Endothelial cell of umbilical vein (primary cell): ENCODE data around the gene DNAH10. TPM values are rescaled to one million over a fixed set of nuclear protein-coding genes. Genes with fewer than 3 reads are reported as not detected.

ENCODE experiments used
- BruUV-seq: library from RNA; stranded (reverse); fragments of 400-500 nt; replicated peaks from 2 replicates; lab custom pipeline; 2021; lab: Mats Ljungman, UMichigan
- CTCF ChIA-PET: fragments of 300-600, 350-600 bp; sonication (Branson Sonifier 250); formaldehyde crosslinking; loops from one replicate; lab custom pipeline; 2021; ENCODE audit warnings: antibody characterized with exemption, inconsistent platforms; lab: Charles Lee
- POLR2A ChIA-PET: fragments of 300-600, 350-600 bp; sonication (Branson Sonifier 250); formaldehyde crosslinking; loops from one replicate; lab custom pipeline; 2021; ENCODE audit warnings: antibody characterized with exemption, inconsistent platforms; lab: Charles Lee
- DNase-seq: peaks from one replicate; pipeline ENCODE4 v3.0.0-alpha.2; 2011; ENCODE audit warnings: low read depth, low spot score
- FAIRE-seq: peaks from 2 replicates; lab custom pipeline; 2011; peaks lifted over from hg19 to GRCh38; lab: Jason Lieb, UNC
- H2AFZ ChIP-seq: 2 replicates; pipeline ENCODE4 v1.6.0; 2012; ENCODE audit warnings: low read depth, low read length, control low read depth, inconsistent platforms
- H3K27ac ChIP-seq: 2 replicates; pipeline ENCODE4 v1.5.1; 2011; ENCODE audit warnings: low read depth, mild to moderate bottlenecking, control low read depth, low read length, moderate library complexity; ENCODE audit not compliant: insufficient read depth
- H3K27me3 ChIP-seq, 2 experiments: 2 replicates each; pipeline versions ENCODE4 v1.6.0 to v1.6.1; 2011; ENCODE audit warnings: low read length in 2 of 2, mixed read lengths in 1 of 2; ENCODE audit not compliant: control insufficient read depth in 2 of 2, insufficient read depth in 2 of 2
- H3K36me3 ChIP-seq, 2 experiments: 2 replicates in 1 of 2; 3 replicates in 1 of 2; pipeline ENCODE4 v1.5.1; 2011; ENCODE audit warnings: low read length in 2 of 2, mild to moderate bottlenecking in 1 of 2, moderate library complexity in 1 of 2; ENCODE audit not compliant: control insufficient read depth in 2 of 2, insufficient read depth in 2 of 2; ENCODE audit errors: extremely low read depth in 1 of 2
- H3K4me1 ChIP-seq: 3 replicates; pipeline ENCODE4 v1.5.1; 2011; ENCODE audit warnings: mild to moderate bottlenecking, low read length; ENCODE audit not compliant: control insufficient read depth, insufficient read depth; ENCODE audit errors: extremely low read depth
- H3K4me2 ChIP-seq: 2 replicates; pipeline ENCODE4 v1.6.1; 2011; ENCODE audit warnings: low read length, control low read depth, mixed read lengths; ENCODE audit not compliant: insufficient read depth
- H3K4me3 ChIP-seq, 3 experiments: fragments of 200-600 bp in 1 of 3; sonication (generic), shearing (Covaris generic) in 1 of 3; replicated peaks in 1 of 3; 2 replicates each; pipeline ENCODE4 v1.5.1; 2011 to 2016; ENCODE audit warnings: control low read depth in 3 of 3, low read length in 3 of 3, mild to moderate bottlenecking in 2 of 3, inconsistent platforms in 1 of 3, low read depth in 1 of 3, moderate library complexity in 1 of 3; ENCODE audit not compliant: insufficient read depth in 1 of 3
- H3K79me2 ChIP-seq: 2 replicates; pipeline ENCODE4 v1.6.0; 2012; ENCODE audit warnings: low read length, inconsistent platforms; ENCODE audit not compliant: control insufficient read depth, insufficient read depth
- H3K9ac ChIP-seq: replicated peaks from 2 replicates; pipeline ENCODE3; 2011; ENCODE audit warnings: low read length, control low read depth; ENCODE audit not compliant: insufficient read depth; ENCODE audit errors: extremely low read depth
- H3K9me1 ChIP-seq: replicated peaks from 3 replicates; pipeline ENCODE4 v1.6.0; 2011; ENCODE audit warnings: mild to moderate bottlenecking, low read length; ENCODE audit not compliant: control insufficient read depth, insufficient read depth; ENCODE audit errors: extremely low read depth
- H3K9me3 ChIP-seq: replicated peaks from 2 replicates; pipeline ENCODE4 v1.5.1; 2012; ENCODE audit warnings: low read length, inconsistent platforms; ENCODE audit not compliant: control insufficient read depth, insufficient read depth
- H4K20me1 ChIP-seq: replicated peaks from 2 replicates; pipeline ENCODE3; 2011; ENCODE audit warnings: mild to moderate bottlenecking, low read length; ENCODE audit not compliant: control insufficient read depth, insufficient read depth; ENCODE audit errors: extremely low read depth
- CTCF ChIP-seq, 2 donors: IDR thresholded peaks; 1 replicate in 1 of 2; 2 replicates in 1 of 2; pipeline ENCODE4 v1.5.1; 2011; ENCODE audit warnings: low read length in 2 of 2, mild to moderate bottlenecking in 2 of 2, moderate library complexity in 2 of 2, control low read depth in 1 of 2, inconsistent platforms in 1 of 2, low read depth in 1 of 2; ENCODE audit not compliant: insufficient read depth in 1 of 2; ENCODE audit errors: extremely low read depth in 1 of 2
- EZH2 ChIP-seq: IDR thresholded peaks from 2 replicates; pipeline ENCODE4 v1.6.1; 2012; ENCODE audit warnings: borderline replicate concordance, low read depth, mild to moderate bottlenecking, moderate library complexity, low read length, inconsistent platforms; ENCODE audit not compliant: severe bottlenecking
- FOS ChIP-seq: IDR thresholded peaks from 2 replicates; pipeline ENCODE4 v1.6.1; 2011; ENCODE audit warnings: mild to moderate bottlenecking, low read length, moderate library complexity, borderline replicate concordance; ENCODE audit not compliant: insufficient read depth
- GATA2 ChIP-seq: IDR thresholded peaks from 2 replicates; pipeline ENCODE4 v1.7.0; 2011; ENCODE audit warnings: low read depth, mild to moderate bottlenecking, moderate library complexity, mixed read lengths, low read length; ENCODE audit not compliant: insufficient read length, insufficient read depth
- JUN ChIP-seq: IDR thresholded peaks from 2 replicates; pipeline ENCODE4 v1.6.1; 2011; ENCODE audit warnings: borderline replicate concordance, low read depth; ENCODE audit not compliant: insufficient read length, insufficient read depth
- MAX ChIP-seq: IDR thresholded peaks from 2 replicates; pipeline ENCODE4 v1.6.1; 2011; ENCODE audit not compliant: insufficient read depth, insufficient read length
- MYC ChIP-seq: IDR thresholded peaks from one replicate; pipeline ENCODE4 v1.6.1; 2011; ENCODE audit warnings: mild to moderate bottlenecking, low read depth, low read length
- POLR2A ChIP-seq: IDR thresholded peaks from 2 replicates; pipeline ENCODE4 v1.6.1; 2012; ENCODE audit warnings: low read depth, mild to moderate bottlenecking, control low read depth, low read length
- POLR2AphosphoS5 ChIP-seq: IDR thresholded peaks from 2 replicates; pipeline ENCODE4 v1.6.1; 2012; ENCODE audit warnings: low read depth, mild to moderate bottlenecking, control low read depth, low read length, moderate library complexity; ENCODE audit not compliant: insufficient read depth
- dilution Hi-C: fragments of 300-500 bp; cut with MboI; formaldehyde crosslinking; loops from one replicate; pipeline ENCODE4 v1.15.0; 2019; ENCODE audit warnings: low sequenced_read_pairs; ENCODE audit not compliant: extremely low pct_ligation_motif_present
- intact Hi-C: fragments of 100-400 bp; cut with micrococcal nuclease; formaldehyde crosslinking; loops from one replicate; pipeline ENCODE4 v1.10.0; 2022
- polyA plus RNA-seq, 4 experiments: library from polyadenylated mRNA; depleted of rRNA in 3 of 4; stranded (reverse) in 3 of 4; unstranded in 1 of 4; fragments of >200 nt; gene quantifications; 2 replicates each; pipeline versions ENCODE4 v1.2.1 to v1.2.3, GENCODE V29; 2011 to 2012; ENCODE audit warnings: missing spikeins in 1 of 4
- total RNA-seq: library from RNA; stranded (reverse); gene quantifications from 2 replicates; pipeline ENCODE4 v1.2.3, GENCODE V29; 2021

The DNAH10 gene
- total and polyA plus RNA-seq, 2 donors (not counting 3 experiments of a cell fraction or from before 2014, with no cell fraction given) = 0.04 to 0.31 TPM

- H2AFZ ChIP-seq = no peak overlapping the region
- no peak overlapping the region for H3K4me3 ChIP-seq
- H3K27ac ChIP-seq = no peak overlapping the region
- FAIRE-seq = no peak
- intact Hi-C loops = no loop called here
- H3K4me1 ChIP-seq = no peaks in the 10 kb centered on the region
- H3K27me3 ChIP-seq = peaks cover 4 to 10% of the 10 kb centered on the region in 2 experiments
- DNase-seq = no peak
- dilution Hi-C loops = no loop called here
- H3K79me2 ChIP-seq = no peaks in the 10 kb centered on the region
- no peaks in the 10 kb centered on the region for H3K9me1 ChIP-seq
- CTCF ChIA-PET = interaction anchor here (0.6 to 1.8 kb wide), 2 partner anchors 72 to 131 kb away, joined by 3 to 11 read pairs; partner anchors contain the start of gene CCDC92
- H3K9me3 ChIP-seq = no peaks in the 10 kb centered on the region
- H3K36me3 ChIP-seq = no peaks in the 10 kb centered on the region
- no peaks in the 10 kb centered on the region for H4K20me1 ChIP-seq
- TF ChIP-seq EZH2 (no peak), POLR2A (no peak), JUN (no peak), CTCF (IDR thresholded peaks at IDR 0.05; ENCODE audit: extremely low read depth in 1 of 2, insufficient read depth in 1 of 2, low read depth in 1 of 2, low read length in 2 of 2) (no peak), MYC (no peak), FOS (no peak), MAX (no peak), GATA2 (no peak), POLR2AphosphoS5 (no peak)
- BruUV-seq = no TSS peak
- no peak overlapping the region for H3K4me2 ChIP-seq
- POLR2A ChIA-PET = no interaction called here
- H3K9ac ChIP-seq = no peak overlapping the region
These were observed 138.8 kb downstream of the DNAH10 start for GRCh38 chr12:123900871-123901376.
